ELF-1 (cell line): ENCODE data around the gene TRAPPC11.
"Not testable (repeated sequence)": the region's sequence is repeated elsewhere in the genome, so short reads cannot be mapped to it uniquely, and the experiment has no call there.

Experiments used
- DNase-seq: peaks from one replicate; pipeline ENCODE4 v3.0.0-alpha.2; 2016; ENCODE audit warnings: low read depth, low spot score

Gene TRAPPC11

GRCh38 chr4:183659029-183659871, at the start of gene TRAPPC11, which contains the start of gene RWDD4:
TRAPPC11 (plus strand) TSS chr4:183659293; CDS start chr4:183663868, 4,575 bp downstream.
RWDD4 (minus strand) TSS chr4:183659185; CDS start chr4:183658952, 233 bp downstream.
- DNase-seq: peak; percentile 99

- no peak for DNase-seq
Measured at GRCh38 chr4:183610033-183610432, 49.1 kb upstream of the TRAPPC11 start.

GRCh38 chr4:183610613-183611012, 48.5 kb upstream of the TRAPPC11 start:
- DNase-seq: no peak

- no peak for DNase-seq
Measured at GRCh38 chr4:183611210-183611830, 47.8 kb upstream of the TRAPPC11 start.

GRCh38 chr4:183612329-183613250, 46.5 kb upstream of the TRAPPC11 start:
- no peak for DNase-seq

- DNase-seq: no peak
Measured at GRCh38 chr4:183617075-183617474, 42.0 kb upstream of the TRAPPC11 start.

GRCh38 chr4:183618681-183619080, 40.4 kb upstream of the TRAPPC11 start:
- DNase-seq: no peak

GRCh38 chr4:183620421-183620820, 38.7 kb upstream of the TRAPPC11 start:
- DNase-seq: no peak

GRCh38 chr4:183621875-183622274, 37.2 kb upstream of the TRAPPC11 start:
- no peak for DNase-seq

GRCh38 chr4:183624548-183624947, 34.5 kb upstream of the TRAPPC11 start:
- no peak for DNase-seq

- no peak for DNase-seq
Measured at GRCh38 chr4:183626168-183626567, 32.9 kb upstream of the TRAPPC11 start.

GRCh38 chr4:183627286-183627685, 31.8 kb upstream of the TRAPPC11 start:
- DNase-seq: not testable (repeated sequence)

- DNase-seq: no peak
Measured at GRCh38 chr4:183627979-183628588, 31.0 kb upstream of the TRAPPC11 start.

- DNase-seq: no peak
Measured at GRCh38 chr4:183631577-183632198, 27.4 kb upstream of the TRAPPC11 start.

- no peak for DNase-seq
Measured at GRCh38 chr4:183632689-183633088, 26.4 kb upstream of the TRAPPC11 start.

- no peak for DNase-seq
Measured at GRCh38 chr4:183633476-183634400, 25.4 kb upstream of the TRAPPC11 start.

GRCh38 chr4:183635321-183635720, 23.8 kb upstream of the TRAPPC11 start:
- peak; percentile 72 for DNase-seq

- DNase-seq: no peak
Measured at GRCh38 chr4:183635741-183636140, 23.4 kb upstream of the TRAPPC11 start.

GRCh38 chr4:183636503-183636902, 22.6 kb upstream of the TRAPPC11 start:
- DNase-seq: no peak

- no peak for DNase-seq
Measured at GRCh38 chr4:183636923-183637322, 22.2 kb upstream of the TRAPPC11 start.
